OCI-LY1 (cell line): ENCODE results near the gene FABP1.

Experiments
- CTCF ChIP-seq: fragments of 200-600 bp; sonication (generic), shearing (Covaris generic); IDR thresholded peaks from 2 replicates; pipeline ENCODE4 v1.5.1; 2017; ENCODE audit warnings: mild to moderate bottlenecking, antibody characterized with exemption, low read length, moderate library complexity, mixed read lengths
- EZH2 ChIP-seq: fragments of 200-600 bp; sonication (generic), shearing (Covaris generic); IDR thresholded peaks from 2 replicates; pipeline ENCODE4 v1.8.0; 2017; ENCODE audit warnings: borderline replicate concordance, mixed run types, mild to moderate bottlenecking, antibody characterized with exemption, low read length, moderate library complexity, mixed read lengths

- TF ChIP-seq CTCF (no peak), EZH2 (no peak)
These were observed 42.3 kb downstream of the FABP1 start for GRCh38 chr2:88085602-88086001.
